HG03558 (cell line): Measurements from ENCODE around the gene CD40LG.

Experiments
- ATAC-seq: cut with Tn5 transposase; IDR thresholded peaks from one replicate; pipeline ENCODE4 v1.9.1; 2021; ENCODE audit warnings: moderate number of reproducible peaks; ENCODE audit not compliant: unreplicated experiment; ENCODE audit errors: extremely low read depth

Gene CD40LG

GRCh38 chrX:136647677-136648360 is at the start of gene CD40LG:
Gene CD40LG, plus strand, starts transcription at chrX:136648158. Its CDS starts 91 bp downstream, at chrX:136648249.
- no peak for ATAC-seq

- no peak for ATAC-seq
Measured at GRCh38 chrX:136598631-136599030, 49.3 kb upstream of the CD40LG start.

- no peak for ATAC-seq
Measured at GRCh38 chrX:136600059-136600458, 47.9 kb upstream of the CD40LG start.

- ATAC-seq, result no peak
Measured at GRCh38 chrX:136607236-136607635, 40.7 kb upstream of the CD40LG start.

GRCh38 chrX:136608295-136608933 is 39.5 kb upstream of the CD40LG start:
- no peak for ATAC-seq

- peak; percentile 87 for ATAC-seq
Measured at GRCh38 chrX:136616987-136617685, 30.8 kb upstream of the CD40LG start.

GRCh38 chrX:136619899-136620505 is 28.0 kb upstream of the CD40LG start:
- ATAC-seq, result no peak

- ATAC-seq, result no peak
Measured at GRCh38 chrX:136620780-136621179, 27.2 kb upstream of the CD40LG start.

- no peak for ATAC-seq
Measured at GRCh38 chrX:136622568-136622967, 25.4 kb upstream of the CD40LG start.

GRCh38 chrX:136623396-136623795 is 24.6 kb upstream of the CD40LG start:
- ATAC-seq, result no peak

GRCh38 chrX:136625246-136625645 is 22.7 kb upstream of the CD40LG start:
- ATAC-seq, result no peak

GRCh38 chrX:136626237-136626636 is 21.7 kb upstream of the CD40LG start:
- no peak for ATAC-seq

GRCh38 chrX:136626891-136627290 is 21.1 kb upstream of the CD40LG start:
- no peak for ATAC-seq

GRCh38 chrX:136627409-136627808 is 20.5 kb upstream of the CD40LG start:
- ATAC-seq, result no peak

GRCh38 chrX:136629084-136629750 is 18.7 kb upstream of the CD40LG start:
- ATAC-seq, result no peak

GRCh38 chrX:136630881-136631280 is 17.1 kb upstream of the CD40LG start:
- no peak for ATAC-seq

GRCh38 chrX:136635235-136635634 is 12.7 kb upstream of the CD40LG start:
- no peak for ATAC-seq

- no peak for ATAC-seq
Measured at GRCh38 chrX:136636121-136636520, 11.8 kb upstream of the CD40LG start.

GRCh38 chrX:136639506-136640176 is 8.3 kb upstream of the CD40LG start:
- ATAC-seq, result no peak

GRCh38 chrX:136643243-136643642 is 4.7 kb upstream of the CD40LG start:
- no peak for ATAC-seq
